HepG2 (cell line): ENCODE data around the gene OGG1. TPM values are rescaled to one million over a fixed set of nuclear protein-coding genes. Genes with fewer than 3 reads are reported as not detected.

Experiments
- ATM ChIP-seq: fragments of 450-650 bp; IDR thresholded peaks from 2 replicates; pipeline ENCODE4 v1.7.1; 2017; ENCODE audit warnings: mild to moderate bottlenecking, borderline replicate concordance
- CC2D1A ChIP-seq: sonication (generic); formaldehyde crosslinking; IDR thresholded peaks from 2 replicates; pipeline ENCODE4 v1.8.1; 2023; ENCODE audit warnings: mild to moderate bottlenecking, missing genetic modification reagents
- FOXK1 ChIP-seq: sonication (generic); formaldehyde crosslinking; IDR thresholded peaks from 2 replicates; pipeline ENCODE4 v1.4.0; 2020; ENCODE audit warnings: low read depth, missing genetic modification reagents, borderline replicate concordance
- HNRNPLL ChIP-seq: fragments of 200-400 bp; formaldehyde crosslinking; IDR thresholded peaks from 2 replicates; pipeline ENCODE4 v1.6.1; 2017; ENCODE audit warnings: mild to moderate bottlenecking, low read depth, low read length; ENCODE audit not compliant: poor library complexity, severe bottlenecking
- KDM5B ChIP-seq: sonication (generic); formaldehyde crosslinking; IDR thresholded peaks from 2 replicates; pipeline ENCODE4 v1.4.0; 2020; ENCODE audit warnings: missing genetic modification reagents, mild to moderate bottlenecking, borderline replicate concordance
- KLF16 ChIP-seq, 2 experiments: sonication (generic) in 1 of 2; formaldehyde crosslinking in 1 of 2; IDR thresholded peaks; 2 replicates each; pipeline versions ENCODE4 v1.6.1 to v1.8.0; 2016 to 2023; ENCODE audit warnings: missing genetic modification reagents in 2 of 2, missing compliant biosample characterization in 1 of 2
- MAZ ChIP-seq, 2 experiments: sonication (generic) in 1 of 2; formaldehyde crosslinking in 1 of 2; IDR thresholded peaks; 2 replicates each; pipeline versions ENCODE4 v1.5.0 to v1.6.1; 2012 to 2020; ENCODE audit warnings: low read depth in 2 of 2, mild to moderate bottlenecking in 2 of 2, borderline replicate concordance in 1 of 2, improper control_type of control experiment in 1 of 2, low read length in 1 of 2, missing genetic modification reagents in 1 of 2, moderate library complexity in 1 of 2
- NCOA2 ChIP-seq: sonication (generic); formaldehyde crosslinking; IDR thresholded peaks from 2 replicates; pipeline ENCODE4 v1.8.0; 2022; ENCODE audit warnings: inconsistent platforms
- PHF8 ChIP-seq: sonication (generic); formaldehyde crosslinking; IDR thresholded peaks from 2 replicates; pipeline ENCODE4 v1.5.0; 2020; ENCODE audit warnings: missing genetic modification reagents
- TOE1 ChIP-seq: sonication (generic); formaldehyde crosslinking; IDR thresholded peaks from 2 replicates; pipeline ENCODE4 v1.4.0; 2020; ENCODE audit warnings: mild to moderate bottlenecking, missing genetic modification reagents
- ZHX2 ChIP-seq, 2 experiments: sonication (generic) in 1 of 2; formaldehyde crosslinking in 1 of 2; IDR thresholded peaks; 2 replicates each; pipeline versions ENCODE4 v1.6.1 to v1.9.0; 2014 to 2022; ENCODE audit warnings: antibody characterized with exemption in 1 of 2, borderline replicate concordance in 1 of 2, inconsistent platforms in 1 of 2, low read depth in 1 of 2, missing genetic modification reagents in 1 of 2
- ZNF350 ChIP-seq: sonication (generic); formaldehyde crosslinking; IDR thresholded peaks from 2 replicates; pipeline ENCODE4 v1.4.0; 2020; ENCODE audit warnings: mild to moderate bottlenecking, low read depth, missing genetic modification reagents, borderline replicate concordance
- ZNF430 ChIP-seq: sonication (generic); formaldehyde crosslinking; IDR thresholded peaks from 2 replicates; pipeline ENCODE4 v1.9.0; 2021; ENCODE audit warnings: mild to moderate bottlenecking, missing genetic modification reagents
- ZNF460 ChIP-seq: sonication (generic); formaldehyde crosslinking; IDR thresholded peaks from 2 replicates; pipeline ENCODE4 v1.5.1; 2020; ENCODE audit warnings: missing genetic modification reagents, mild to moderate bottlenecking, borderline replicate concordance
- ZNF468 ChIP-seq: sonication (generic); formaldehyde crosslinking; IDR thresholded peaks from 2 replicates; pipeline ENCODE4 v1.8.0; 2022; ENCODE audit warnings: mild to moderate bottlenecking, moderate library complexity, missing genetic modification reagents
- ZNF563 ChIP-seq: sonication (generic); formaldehyde crosslinking; IDR thresholded peaks from 2 replicates; pipeline ENCODE4 v1.8.0; 2022; ENCODE audit warnings: mild to moderate bottlenecking, moderate library complexity, missing genetic modification reagents
- polyA plus RNA-seq, 8 experiments: library from polyadenylated mRNA; depleted of rRNA in 3 of 8; stranded (reverse) in 7 of 8; unstranded in 1 of 8; fragments of >200 nt; fragmentation: Illumina TruSeq in 4 of 8; extraction: Trizol in 4 of 8; gene quantifications; 2 replicates each; pipeline versions ENCODE4 v1.2.1 to v1.2.3, GENCODE V29; 2011 to 2016; ENCODE audit warnings: low read depth in 4 of 8, missing spikeins in 1 of 8, mixed read lengths in 1 of 8; ENCODE audit not compliant: insufficient read depth in 1 of 8
- total RNA-seq, 5 experiments: library from RNA; depleted of rRNA; stranded (reverse); fragments of >200 nt; fragmentation: Illumina TruSeq; extraction: Trizol; gene quantifications; 2 replicates each; pipeline ENCODE4 v1.2.3, GENCODE V29; 2016; ENCODE audit warnings: low read depth in 1 of 5
- TF ChIP-seq, protein P1 (sequence below): sonication (generic); formaldehyde crosslinking; IDR thresholded peaks from 2 replicates; pipeline ENCODE4 v1.4.0; 2020; ENCODE audit warnings: missing genetic modification reagents, mild to moderate bottlenecking, borderline replicate concordance
- TF ChIP-seq, protein P2 (sequence below): sonication (generic); formaldehyde crosslinking; IDR thresholded peaks from 2 replicates; pipeline ENCODE4 v1.8.1; 2023; ENCODE audit warnings: mild to moderate bottlenecking, missing genetic modification reagents, borderline replicate concordance

Gene OGG1
- total and polyA plus RNA-seq, 2 of the 13 experiments (the other 11 are each of a cell fraction or from before 2014, with no cell fraction given), result 28.7 to 33.2 TPM

GRCh38 chr3:9731206-9732079, 18.3 kb upstream of the OGG1 start, which contains the start of gene BRPF1 (continued):
- TF ChIP-seq KDM5B (CRISPR knock-in tag) (peak; percentile 62), CC2D1A (CRISPR knock-in tag) (no peak), ZHX2 (IDR thresholded peaks at IDR 0.05; ENCODE audit: low read depth) (peak; percentile 69; the same call in 1 of the 2 replicates), ZHX2 (CRISPR knock-in tag; IDR thresholded peaks at IDR 0.05; ENCODE audit: borderline replicate concordance) (no peak; the same call in 1 of the 2 replicates), NCOA2 (CRISPR knock-in tag) (no peak), ZNF430 (CRISPR knock-in tag) (no peak), ZNF460 (CRISPR knock-in tag) (no peak), PHF8 (CRISPR knock-in tag) (peak; percentile 92), MAZ (IDR thresholded peaks at IDR 0.05; ENCODE audit: borderline replicate concordance, low read depth, low read length) (peak; percentile 92), MAZ (CRISPR knock-in tag; IDR thresholded peaks at IDR 0.05; ENCODE audit: low read depth) (peak; percentile 82), ZNF350 (CRISPR knock-in tag) (peak; percentile 66; the same call in 1 of the 2 replicates), ATM (no peak), TOE1 (CRISPR knock-in tag) (peak; percentile 51; the same call in 1 of the 2 replicates), KLF16 (CRISPR knock-in tag; IDR thresholded peaks at IDR 0.05) (peak in 1 of 2 experiments; percentile 22; a peak in 1 of 4 replicates), FOXK1 (peak; percentile 77; the same call in 1 of the 2 replicates), HNRNPLL (peak; percentile 76), ZNF563 (CRISPR knock-in tag) (no peak; the same call in 1 of the 2 replicates), ZNF468 (CRISPR knock-in tag) (no peak)
- TF ChIP-seq, protein P1, sequence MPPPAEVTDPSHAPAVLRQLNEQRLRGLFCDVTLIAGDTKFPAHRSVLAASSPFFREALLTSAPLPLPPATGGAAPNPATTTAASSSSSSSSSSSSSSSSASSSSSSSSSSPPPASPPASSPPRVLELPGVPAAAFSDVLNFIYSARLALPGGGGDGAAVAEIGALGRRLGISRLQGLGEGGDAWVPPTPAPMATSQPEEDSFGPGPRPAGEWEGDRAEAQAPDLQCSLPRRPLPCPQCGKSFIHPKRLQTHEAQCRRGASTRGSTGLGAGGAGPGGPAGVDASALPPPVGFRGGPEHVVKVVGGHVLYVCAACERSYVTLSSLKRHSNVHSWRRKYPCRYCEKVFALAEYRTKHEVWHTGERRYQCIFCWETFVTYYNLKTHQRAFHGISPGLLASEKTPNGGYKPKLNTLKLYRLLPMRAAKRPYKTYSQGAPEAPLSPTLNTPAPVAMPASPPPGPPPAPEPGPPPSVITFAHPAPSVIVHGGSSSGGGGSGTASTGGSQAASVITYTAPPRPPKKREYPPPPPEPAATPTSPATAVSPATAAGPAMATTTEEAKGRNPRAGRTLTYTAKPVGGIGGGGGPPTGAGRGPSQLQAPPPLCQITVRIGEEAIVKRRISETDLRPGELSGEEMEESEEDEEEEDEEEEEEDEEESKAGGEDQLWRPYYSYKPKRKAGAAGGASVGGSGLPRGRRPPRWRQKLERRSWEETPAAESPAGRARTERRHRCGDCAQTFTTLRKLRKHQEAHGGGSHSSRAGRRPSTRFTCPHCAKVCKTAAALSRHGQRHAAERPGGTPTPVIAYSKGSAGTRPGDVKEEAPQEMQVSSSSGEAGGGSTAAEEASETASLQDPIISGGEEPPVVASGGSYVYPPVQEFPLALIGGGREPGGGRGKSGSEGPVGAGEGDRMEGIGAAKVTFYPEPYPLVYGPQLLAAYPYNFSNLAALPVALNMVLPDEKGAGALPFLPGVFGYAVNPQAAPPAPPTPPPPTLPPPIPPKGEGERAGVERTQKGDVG (CRISPR knock-in tag), result no peak
- TF ChIP-seq, protein P2, sequence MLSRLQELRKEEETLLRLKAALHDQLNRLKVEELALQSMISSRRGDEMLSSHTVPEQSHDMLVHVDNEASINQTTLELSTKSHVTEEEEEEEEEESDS (CRISPR knock-in tag), result no peak
